SK-N-SH treated with all-trans-retinoic acid at 6 μM for 48 hours (cell line): ENCODE data around the gene SHROOM4.

Source experiments
- ATAC-seq: fragments of 200-7000 bp; cut with Tn5 transposase; 3 replicates; pipeline ENCODE4 v1.9.1; 2020; ENCODE audit warnings: mild to moderate bottlenecking, moderate library complexity
- ARNTL ChIP-seq: fragments of 450-650 bp; formaldehyde crosslinking; IDR thresholded peaks from 2 replicates; pipeline ENCODE4 v1.5.0; 2020; ENCODE audit warnings: low read depth, mild to moderate bottlenecking, moderate library complexity, borderline replicate concordance
- BACH2 ChIP-seq: fragments of 250-450 bp; sonication (Bioruptor Pico); IDR thresholded peaks from 2 replicates; pipeline ENCODE4 v1.9.0; 2021; ENCODE audit warnings: mild to moderate bottlenecking, borderline replicate concordance
- CREB5 ChIP-seq: fragments of 250-450 bp; sonication (Bioruptor Pico); IDR thresholded peaks from 2 replicates; pipeline ENCODE4 v1.5.1; 2020; ENCODE audit warnings: low read depth, mild to moderate bottlenecking, moderate library complexity
- CSDC2 ChIP-seq: fragments of 250-450 bp; sonication (Bioruptor Pico); IDR thresholded peaks from 2 replicates; pipeline ENCODE4 v1.5.0; 2020; ENCODE audit warnings: mild to moderate bottlenecking, moderate library complexity
- CSRNP3 ChIP-seq: fragments of 250-450 bp; sonication (Bioruptor Pico); IDR thresholded peaks from 2 replicates; pipeline ENCODE4 v1.5.1; 2021; ENCODE audit warnings: mild to moderate bottlenecking, moderate library complexity
- ESRRG ChIP-seq: fragments of 250-450 bp; sonication (Bioruptor Pico); IDR thresholded peaks from 2 replicates; pipeline ENCODE4 v1.6.1; 2021; ENCODE audit warnings: mild to moderate bottlenecking
- GLIS3 ChIP-seq: fragments of 250-450 bp; sonication (Bioruptor Pico); IDR thresholded peaks from 2 replicates; pipeline ENCODE4 v1.5.0; 2020; ENCODE audit warnings: mild to moderate bottlenecking, moderate library complexity
- ISL1 ChIP-seq: fragments of 250-450 bp; sonication (Bioruptor Pico); IDR thresholded peaks from 2 replicates; pipeline ENCODE4 v2.1.2; 2022; ENCODE audit warnings: mild to moderate bottlenecking, moderate library complexity
- OSR1 ChIP-seq: fragments of 250-450 bp; sonication (Bioruptor Pico); IDR thresholded peaks from 2 replicates; pipeline ENCODE4 v1.8.0; 2022; ENCODE audit warnings: moderate library complexity, mild to moderate bottlenecking, inconsistent platforms
- PATZ1 ChIP-seq: fragments of 250-450 bp; sonication (Bioruptor Pico); IDR thresholded peaks from 2 replicates; pipeline ENCODE4 v1.8.0; 2020; ENCODE audit warnings: mild to moderate bottlenecking, moderate library complexity, borderline replicate concordance
- POU6F1 ChIP-seq: fragments of 250-450 bp; sonication (Bioruptor Pico); IDR thresholded peaks from 2 replicates; pipeline ENCODE4 v1.8.0; 2021; ENCODE audit warnings: low read depth, mild to moderate bottlenecking, moderate library complexity, borderline replicate concordance
- PPARA ChIP-seq: fragments of 250-450 bp; sonication (Bioruptor Pico); IDR thresholded peaks from 2 replicates; pipeline ENCODE4 v1.5.0; 2020; ENCODE audit warnings: mild to moderate bottlenecking, borderline replicate concordance
- RARB ChIP-seq: fragments of 250-450 bp; sonication (Bioruptor Pico); IDR thresholded peaks from 2 replicates; pipeline ENCODE4 v1.8.0; 2021; ENCODE audit warnings: mild to moderate bottlenecking, moderate library complexity
- SNAI2 ChIP-seq: fragments of 250-450 bp; sonication (Bioruptor Pico); IDR thresholded peaks from 2 replicates; pipeline ENCODE4 v1.5.0; 2020; ENCODE audit warnings: mild to moderate bottlenecking, moderate library complexity
- TCF4 ChIP-seq: fragments of 250-450 bp; sonication (Bioruptor Pico); IDR thresholded peaks from 2 replicates; pipeline ENCODE4 v1.8.0; 2021; ENCODE audit warnings: mild to moderate bottlenecking, moderate library complexity, borderline replicate concordance
- TSHZ2 ChIP-seq: fragments of 250-450 bp; sonication (Bioruptor Pico); IDR thresholded peaks from 2 replicates; pipeline ENCODE4 v1.5.0; 2020; ENCODE audit warnings: mild to moderate bottlenecking, moderate library complexity
- ZC3H10 ChIP-seq: fragments of 250-450 bp; sonication (Bioruptor Pico); IDR thresholded peaks from 2 replicates; pipeline ENCODE4 v1.5.1; 2021; ENCODE audit warnings: mild to moderate bottlenecking, moderate library complexity
- ZFP3 ChIP-seq: fragments of 250-450 bp; sonication (Bioruptor Pico); IDR thresholded peaks from 2 replicates; pipeline ENCODE4 v1.5.0; 2020; ENCODE audit warnings: mild to moderate bottlenecking, moderate library complexity
- ZFP30 ChIP-seq: fragments of 450-650 bp; formaldehyde crosslinking; IDR thresholded peaks from 2 replicates; pipeline ENCODE4 v1.5.0; 2022; ENCODE audit warnings: mild to moderate bottlenecking, moderate library complexity
- ZNF565 ChIP-seq: fragments of 450-650 bp; formaldehyde crosslinking; conservative IDR thresholded peaks from 2 replicates; pipeline ENCODE4 v1.5.0; 2020; ENCODE audit warnings: low read depth, mild to moderate bottlenecking, moderate library complexity
- ZNF8 ChIP-seq: fragments of 450-650 bp; formaldehyde crosslinking; IDR thresholded peaks from 2 replicates; pipeline ENCODE4 v1.5.0; 2020; ENCODE audit warnings: mild to moderate bottlenecking, moderate library complexity

SHROOM4 gene

GRCh38 chrX:50842221-50842620, 28.2 kb upstream of the SHROOM4 start:
- TF ChIP-seq ZC3H10 (CRISPR knock-in tag) (no peak), ISL1 (CRISPR knock-in tag) (no peak), ZNF8 (CRISPR knock-in tag) (no peak), ARNTL (no peak), CSRNP3 (CRISPR knock-in tag) (no peak), CREB5 (CRISPR knock-in tag) (no peak), ZFP30 (CRISPR knock-in tag) (no peak), OSR1 (CRISPR knock-in tag) (no peak), TSHZ2 (CRISPR knock-in tag) (no peak), PATZ1 (no peak), BACH2 (CRISPR knock-in tag) (no peak), PPARA (CRISPR knock-in tag) (no peak), ZFP3 (CRISPR knock-in tag) (no peak)
- ATAC-seq, result no peak

- TF ChIP-seq ARNTL (no peak), PATZ1 (no peak), PPARA (CRISPR knock-in tag) (no peak), CSDC2 (CRISPR knock-in tag) (no peak), ISL1 (CRISPR knock-in tag) (no peak), CREB5 (CRISPR knock-in tag) (no peak), BACH2 (CRISPR knock-in tag) (no peak), TCF4 (CRISPR knock-in tag) (no peak), ZNF565 (CRISPR knock-in tag) (no peak), ZFP30 (CRISPR knock-in tag) (no peak), ESRRG (no peak), OSR1 (CRISPR knock-in tag) (no peak), POU6F1 (no peak), GLIS3 (CRISPR knock-in tag) (no peak), TSHZ2 (CRISPR knock-in tag) (no peak), RARB (CRISPR knock-in tag) (no peak), SNAI2 (no peak)
- ATAC-seq, result no peak
Measured at GRCh38 chrX:50839730-50840129, 25.7 kb upstream of the SHROOM4 start.
